HEK293 (cell line): ENCODE results near the gene HHIPL1.

Experiments used
- CTCF ChIP-seq: fragments of 450-650 bp; formaldehyde crosslinking; IDR thresholded peaks from 2 replicates; pipeline ENCODE4 v1.5.1; 2016; ENCODE audit warnings: missing biosample characterization, missing genetic modification characterization
- KLF9 ChIP-seq: fragments of 450-650 bp; formaldehyde crosslinking; IDR thresholded peaks from 2 replicates; pipeline ENCODE4 v1.5.1; 2016; ENCODE audit warnings: missing biosample characterization, missing genetic modification characterization, low read depth
- PRDM10 ChIP-seq: fragments of 450-650 bp; formaldehyde crosslinking; IDR thresholded peaks from 2 replicates; pipeline ENCODE4 v1.5.1; 2016; ENCODE audit warnings: missing biosample characterization, missing genetic modification characterization
- ZBTB20 ChIP-seq: fragments of 450-650 bp; formaldehyde crosslinking; IDR thresholded peaks from 2 replicates; pipeline ENCODE4 v1.5.1; 2016; ENCODE audit warnings: missing biosample characterization, missing genetic modification characterization
- ZEB2 ChIP-seq: fragments of 450-650 bp; formaldehyde crosslinking; IDR thresholded peaks from 2 replicates; pipeline ENCODE4 v1.5.1; 2016; ENCODE audit warnings: missing biosample characterization, missing genetic modification characterization
- ZNF19 ChIP-seq: fragments of 450-650 bp; formaldehyde crosslinking; IDR thresholded peaks from 2 replicates; pipeline ENCODE4; 2016; ENCODE audit warnings: missing biosample characterization, missing genetic modification characterization, low read depth
- ZNF394 ChIP-seq: fragments of 450-650 bp; formaldehyde crosslinking; IDR thresholded peaks from 2 replicates; pipeline ENCODE4 v1.5.1; 2016; ENCODE audit warnings: missing biosample characterization, missing genetic modification characterization, mild to moderate bottlenecking, moderate library complexity, borderline replicate concordance
- ZNF501 ChIP-seq: fragments of 450-650 bp; formaldehyde crosslinking; IDR thresholded peaks from 2 replicates; pipeline ENCODE4 v1.5.1; 2016; ENCODE audit warnings: missing biosample characterization, missing genetic modification characterization

GRCh38 chr14:99670361-99671234 is 25.7 kb downstream of the HHIPL1 start:
- no peak for TF ChIP-seq CTCF
- no peak for TF ChIP-seq ZNF394 (tag by site-specific recombination)
- TF ChIP-seq PRDM10 (tag by site-specific recombination): no peak
- TF ChIP-seq ZBTB20 (tag by site-specific recombination): no peak
- no peak for TF ChIP-seq ZNF19 (tag by site-specific recombination)
- TF ChIP-seq KLF9: no peak
- TF ChIP-seq ZEB2: no peak
- no peak for TF ChIP-seq ZNF501 (tag by site-specific recombination)
